Transverse colon (tissue), 4 donors: Measurements from ENCODE around the gene PKP4.

Source experiments
- EP300 ChIP-seq: sonication (generic); formaldehyde crosslinking; IDR thresholded peaks from one replicate; pipeline ENCODE4 v1.6.1; 2017; ENCODE audit warnings: antibody characterized with exemption, low read depth
- POLR2A ChIP-seq: fragments of 450-650 bp; IDR thresholded peaks from one replicate; pipeline ENCODE4 v1.6.1; 2016; ENCODE audit warnings: antibody characterized with exemption, mild to moderate bottlenecking, moderate library complexity
- POLR2AphosphoS5 ChIP-seq, 3 donors: sonication (generic); formaldehyde crosslinking; IDR thresholded peaks; one replicate each; pipeline ENCODE4 v1.6.1; 2016; ENCODE audit warnings: antibody characterized with exemption in 3 of 3
- TF ChIP-seq, protein P1 (sequence below), 5 experiments: fragments of 200-600 bp in 3 of 5; fragments of 450-650 bp in 2 of 5; sonication (generic) in 3 of 5; IDR thresholded peaks; 1 replicate in 2 of 5; 2 replicates in 3 of 5; pipeline ENCODE4 v1.5.1; 2016 to 2017; ENCODE audit warnings: antibody characterized with exemption in 5 of 5, inconsistent platforms in 3 of 5, mild to moderate bottlenecking in 2 of 5, moderate library complexity in 1 of 5

DNA sequence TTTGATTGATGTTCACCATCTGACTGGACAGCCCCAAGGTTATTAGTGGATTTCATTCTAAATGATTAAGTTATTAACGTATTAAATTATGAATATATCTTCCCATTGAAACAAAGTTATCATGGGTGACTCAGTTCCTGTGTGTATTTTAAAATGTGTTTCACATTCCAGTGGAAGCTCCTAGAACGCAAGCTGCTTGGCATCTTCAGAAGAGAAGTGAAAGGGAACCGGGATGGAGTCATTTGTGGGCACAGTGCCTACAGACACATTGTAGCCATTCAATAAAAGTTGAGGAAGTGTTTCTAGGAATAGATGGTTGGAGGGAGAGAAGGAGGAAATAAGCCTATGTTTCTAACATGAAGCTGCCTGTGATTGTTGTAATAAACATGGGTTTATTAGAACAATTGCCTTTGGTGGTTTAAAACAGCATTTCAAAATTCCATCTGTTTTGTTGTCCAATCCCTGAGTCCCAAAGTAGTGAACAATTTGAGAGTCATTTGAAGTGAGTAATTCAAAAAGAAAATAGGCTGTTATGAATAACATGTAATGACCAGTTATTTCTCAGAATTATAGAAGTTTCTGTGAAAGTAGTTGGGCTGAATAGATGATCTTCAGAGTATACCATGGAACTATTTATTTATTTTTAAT lies 143.5 kb downstream of the PKP4 start:
- no peak for TF ChIP-seq POLR2A
- TF ChIP-seq, protein P1, sequence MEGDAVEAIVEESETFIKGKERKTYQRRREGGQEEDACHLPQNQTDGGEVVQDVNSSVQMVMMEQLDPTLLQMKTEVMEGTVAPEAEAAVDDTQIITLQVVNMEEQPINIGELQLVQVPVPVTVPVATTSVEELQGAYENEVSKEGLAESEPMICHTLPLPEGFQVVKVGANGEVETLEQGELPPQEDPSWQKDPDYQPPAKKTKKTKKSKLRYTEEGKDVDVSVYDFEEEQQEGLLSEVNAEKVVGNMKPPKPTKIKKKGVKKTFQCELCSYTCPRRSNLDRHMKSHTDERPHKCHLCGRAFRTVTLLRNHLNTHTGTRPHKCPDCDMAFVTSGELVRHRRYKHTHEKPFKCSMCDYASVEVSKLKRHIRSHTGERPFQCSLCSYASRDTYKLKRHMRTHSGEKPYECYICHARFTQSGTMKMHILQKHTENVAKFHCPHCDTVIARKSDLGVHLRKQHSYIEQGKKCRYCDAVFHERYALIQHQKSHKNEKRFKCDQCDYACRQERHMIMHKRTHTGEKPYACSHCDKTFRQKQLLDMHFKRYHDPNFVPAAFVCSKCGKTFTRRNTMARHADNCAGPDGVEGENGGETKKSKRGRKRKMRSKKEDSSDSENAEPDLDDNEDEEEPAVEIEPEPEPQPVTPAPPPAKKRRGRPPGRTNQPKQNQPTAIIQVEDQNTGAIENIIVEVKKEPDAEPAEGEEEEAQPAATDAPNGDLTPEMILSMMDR (IDR thresholded peaks at IDR 0.05), result no peak
- TF ChIP-seq POLR2AphosphoS5 (IDR thresholded peaks at IDR 0.05), result peak in 2 of 3 donors; percentile 5 to 12
- no peak for TF ChIP-seq EP300
